ENCODE measurements around the gene SYNGR1. TPM values are rescaled to one million over a fixed set of nuclear protein-coding genes. Genes with fewer than 3 reads are reported as not detected.

Gene SYNGR1
- total RNA-seq, 1 experiment from 2014 or later = 48.0 TPM

DNA sequence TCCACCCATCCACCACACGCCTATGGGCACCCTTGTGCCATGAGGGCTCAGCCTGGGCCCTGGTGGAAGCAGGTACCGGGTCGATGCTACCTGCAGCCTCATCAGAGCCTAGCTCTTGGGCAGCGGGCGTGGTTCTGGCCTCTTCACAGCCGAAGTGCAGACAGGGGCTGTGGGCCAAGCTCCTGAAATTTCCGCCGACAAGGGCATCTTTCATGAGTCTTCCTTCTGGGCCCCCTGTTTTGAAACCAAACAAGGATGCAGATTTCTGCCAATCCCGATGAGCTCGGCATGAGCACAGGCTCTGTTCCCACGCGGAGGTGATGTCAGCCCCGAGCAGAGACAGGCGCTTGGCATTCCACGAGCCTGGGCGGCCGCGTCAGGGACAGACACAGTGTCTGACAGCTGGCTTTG lies 84.5 kb downstream of the SYNGR1 start:
- DNase-seq (ENCODE audit: low spot score) = peak; percentile 71
- in situ Hi-C loops (cut with HindIII; ENCODE audit: low sequenced_read_pairs) = no loop called here

DNA sequence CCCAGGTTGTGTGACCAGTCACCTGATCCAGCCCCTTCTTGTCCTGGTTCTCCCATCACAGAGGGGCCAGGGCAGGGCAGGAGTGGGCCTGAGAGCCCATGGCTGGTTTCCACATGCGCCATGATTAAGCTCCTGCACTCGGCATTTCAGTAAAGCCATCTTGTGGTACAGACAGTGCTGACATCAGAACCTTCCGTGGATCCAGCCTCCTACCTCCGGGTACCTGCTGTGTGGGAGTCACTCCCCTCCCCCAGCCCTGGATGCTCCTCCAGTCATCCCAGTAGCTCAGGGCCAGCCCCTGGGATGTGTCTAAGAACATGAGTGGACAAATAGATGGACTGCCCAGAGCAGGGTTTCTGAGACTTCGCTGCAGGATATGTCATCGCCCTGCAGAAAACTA lies 84.9 kb downstream of the SYNGR1 start:
- in situ Hi-C loops (cut with HindIII; ENCODE audit: low sequenced_read_pairs) = no loop called here
- DNase-seq (ENCODE audit: low spot score) = no peak

Other genes with a start within 250 kb of the SYNGR1 start
- gene CBX7, start 197.3 kb upstream of the SYNGR1 start, total RNA-seq (2014; rRNA removed; shearing (Covaris generic)) = 7.9 and 9.6 TPM in 2 replicates
- gene PDGFB, start 105.0 kb upstream of the SYNGR1 start, total RNA-seq (2014; rRNA removed; shearing (Covaris generic)) = 5.0 and 17.1 TPM in 2 replicates
- 6,349 and 7,167 TPM in 2 replicates for gene RPL3, start 30.4 kb upstream of the SYNGR1 start, total RNA-seq (2014; rRNA removed; shearing (Covaris generic))
- 35.1 and 38.2 TPM in 2 replicates for gene TAB1, start 49.8 kb downstream of the SYNGR1 start, total RNA-seq (2014; rRNA removed; shearing (Covaris generic))
- 13.8 and 18.6 TPM in 2 replicates for gene MGAT3, start 107.0 kb downstream of the SYNGR1 start, total RNA-seq (2014; rRNA removed; shearing (Covaris generic))
- 23.5 and 32.1 TPM in 2 replicates for gene MIEF1, start 152.3 kb downstream of the SYNGR1 start, total RNA-seq (2014; rRNA removed; shearing (Covaris generic))
- 359 and 398 TPM in 2 replicates for gene ATF4, start 170.6 kb downstream of the SYNGR1 start, total RNA-seq (2014; rRNA removed; shearing (Covaris generic))
- 195 and 293 TPM in 2 replicates for gene RPS19BP1, start 182.8 kb downstream of the SYNGR1 start, total RNA-seq (2014; rRNA removed; shearing (Covaris generic))
- gene CACNA1I, start 220.8 kb downstream of the SYNGR1 start, total RNA-seq (2014; rRNA removed; shearing (Covaris generic)) = 0.10 TPM in 1 of 2 replicates, not detected in the other

Data from G401 (cell line).